Right lobe of liver (tissue), 4 donors: ENCODE measurements around the gene CDC42BPA.

Source experiments
- CTCF ChIP-seq, 4 donors: fragments of 200-600 bp in 3 of 4; fragments of 450-650 bp in 1 of 4; IDR thresholded peaks; one replicate each; pipeline versions ENCODE4 v1.5.1 to v1.8.0; 2016 to 2022; ENCODE audit warnings: antibody characterized with exemption in 4 of 4, mild to moderate bottlenecking in 2 of 4
- POLR2A ChIP-seq: fragments of 450-650 bp; IDR thresholded peaks from one replicate; pipeline ENCODE4 v1.6.1; 2017; ENCODE audit warnings: antibody characterized with exemption, mild to moderate bottlenecking
- donor health status: DM: no; HTN: no; CAD: no.
- donor health status: DM: no; HTN: no; CAD: no.
- donor health status: DM: no; HTN: yes; CAD: no.

DNA sequence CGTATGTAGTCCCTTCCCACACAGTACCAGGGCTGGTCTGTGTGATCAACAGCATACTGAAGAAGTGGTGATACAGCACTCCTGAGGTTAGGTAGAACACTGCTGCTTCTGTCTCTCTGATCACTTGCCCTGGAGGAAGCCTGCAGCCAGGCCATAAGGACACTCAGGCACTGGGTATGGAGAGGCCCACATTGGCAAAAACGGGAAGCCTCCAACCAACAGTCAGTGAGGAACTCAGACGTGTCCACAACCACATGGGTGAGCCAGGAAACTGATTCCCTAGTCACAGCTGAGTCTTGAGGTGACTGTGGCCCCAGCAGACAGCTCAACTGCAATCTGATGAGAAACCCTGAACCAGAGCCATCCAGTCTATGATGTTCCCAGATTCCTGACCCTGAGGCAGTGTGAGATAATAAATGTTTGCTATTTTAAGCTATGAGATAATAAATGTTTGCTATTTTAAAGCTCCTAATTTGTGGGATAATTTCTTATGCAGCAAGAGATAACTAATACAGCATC, 315.7 kb downstream of the CDC42BPA start:
- TF ChIP-seq POLR2A (no peak), CTCF (IDR thresholded peaks at IDR 0.05) (no peak)
